HepG2 (cell line): ENCODE results near the gene RPH3AL.

Experiments
- FIP1L1 ChIP-seq: fragments of 200-400 bp; formaldehyde crosslinking; IDR thresholded peaks from 2 replicates; pipeline ENCODE4 v1.6.1; 2018; ENCODE audit warnings: low read depth, mild to moderate bottlenecking, low read length, moderate library complexity, borderline replicate concordance; ENCODE audit not compliant: insufficient read depth
- FOXP1 ChIP-seq, 2 experiments: fragments of 450-650 bp in 1 of 2; IDR thresholded peaks; 2 replicates each; pipeline ENCODE4 v1.6.1; 2017 to 2018; ENCODE audit warnings: antibody characterized with exemption in 1 of 2
- IRF2 ChIP-seq: IDR thresholded peaks from 2 replicates; pipeline ENCODE4 v1.6.1; 2018; ENCODE audit warnings: missing genetic modification reagents, missing compliant biosample characterization
- POLR2AphosphoS5 ChIP-seq: IDR thresholded peaks from 2 replicates; pipeline ENCODE4 v1.6.1; 2012; ENCODE audit warnings: low read depth, low read length
- TF ChIP-seq, protein P1 (sequence below): sonication (generic); formaldehyde crosslinking; IDR thresholded peaks from 2 replicates; pipeline ENCODE4 v1.5.0; 2020; ENCODE audit warnings: missing genetic modification reagents, mild to moderate bottlenecking, borderline replicate concordance

- TF ChIP-seq POLR2AphosphoS5 (0 out of 2 replicates have a peak, but pooled peaks have one; percentile 23), IRF2 (no peak), FOXP1 (IDR thresholded peaks at IDR 0.05) (no peak), FOXP1 (CRISPR knock-in tag; IDR thresholded peaks at IDR 0.05) (no peak), FIP1L1 (no peak)
- TF ChIP-seq, protein P1, sequence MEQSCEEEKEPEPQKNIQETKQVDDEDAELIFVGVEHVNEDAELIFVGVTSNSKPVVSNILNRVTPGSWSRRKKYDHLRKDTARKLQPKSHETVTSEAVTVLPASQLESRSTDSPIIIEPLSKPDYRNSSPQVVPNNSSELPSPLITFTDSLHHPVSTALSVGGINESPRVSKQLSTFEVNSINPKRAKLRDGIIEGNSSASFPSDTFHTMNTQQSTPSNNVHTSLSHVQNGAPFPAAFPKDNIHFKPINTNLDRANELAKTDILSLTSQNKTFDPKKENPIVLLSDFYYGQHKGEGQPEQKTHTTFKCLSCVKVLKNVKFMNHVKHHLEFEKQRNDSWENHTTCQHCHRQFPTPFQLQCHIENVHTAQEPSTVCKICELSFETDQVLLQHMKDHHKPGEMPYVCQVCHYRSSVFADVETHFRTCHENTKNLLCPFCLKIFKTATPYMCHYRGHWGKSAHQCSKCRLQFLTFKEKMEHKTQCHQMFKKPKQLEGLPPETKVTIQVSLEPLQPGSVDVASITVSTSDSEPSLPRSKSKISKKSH (CRISPR knock-in tag): no peak
These were observed 37.4 kb upstream of the RPH3AL start for GRCh38 chr17:390025-390424.
